Stimulated activated naive CD8-positive, alpha-beta T cell treated with anti-CD3 and anti-CD28 coated beads, Interleukin-15, amount 100 ng/mL, for 72 hours (primary cell): Measurements from ENCODE around the gene DENND5B.
A peak's percentile ranks its signal among the peaks of the same experiment; 100 is the strongest.
"Not testable (repeated sequence)": the region's sequence is repeated elsewhere in the genome, so short reads cannot be mapped to it uniquely, and the experiment has no call there.

Source experiments
- ATAC-seq: fragments of 150-1000 bp; cut with Tn5 transposase; 2 replicates; pipeline ENCODE4 v1.10.0; 2021; ENCODE audit warnings: mild to moderate bottlenecking, moderate library complexity
- DNase-seq, 2 donors: peaks; one replicate each; pipeline ENCODE4 v3.0.0; 2021 to 2022
- H3K27ac Mint-ChIP-seq, 2 donors: one replicate each; pipeline ENCODE4 v1.8.0; 2022; ENCODE audit warnings: mild to moderate bottlenecking in 2 of 2, mixed read lengths in 2 of 2, moderate library complexity in 2 of 2
- H3K27me3 Mint-ChIP-seq: one replicate; pipeline ENCODE4 v1.8.0; 2022; ENCODE audit warnings: mixed read lengths
- H3K4me1 Mint-ChIP-seq: one replicate; pipeline ENCODE4 v1.8.0; 2022; ENCODE audit warnings: mild to moderate bottlenecking, mixed read lengths
- H3K4me3 Mint-ChIP-seq, 2 donors: one replicate each; pipeline ENCODE4 v1.8.0; 2022; ENCODE audit warnings: mild to moderate bottlenecking in 2 of 2, mixed read lengths in 2 of 2, moderate library complexity in 1 of 2
- H3K9me3 Mint-ChIP-seq, 2 donors: one replicate each; pipeline ENCODE4 v1.8.0; 2022; ENCODE audit warnings: mixed read lengths in 2 of 2

The DENND5B gene

GRCh38 chr12:31431721-31432240 lies 159.2 kb downstream of the DENND5B start:
- DNase-seq (no peak), ATAC-seq (no peak)
- H3K4me3 Mint-ChIP-seq = no peak overlapping the region
- H3K9me3 Mint-ChIP-seq = no peaks in the 10 kb centered on the region
- peaks cover 10% of the 10 kb centered on the region for H3K27me3 Mint-ChIP-seq
- peak overlapping the region in 1 of 2 donors; percentile 23 for H3K27ac Mint-ChIP-seq
- no peaks in the 10 kb centered on the region for H3K4me1 Mint-ChIP-seq

- H3K4me3 Mint-ChIP-seq = no peak overlapping the region
- no peak for DNase-seq
- H3K4me1 Mint-ChIP-seq = no peaks in the 10 kb centered on the region
- H3K27me3 Mint-ChIP-seq = no peaks in the 10 kb centered on the region
- no peaks in the 10 kb centered on the region for H3K9me3 Mint-ChIP-seq
- ATAC-seq = no peak
- no peak overlapping the region for H3K27ac Mint-ChIP-seq
Measured at GRCh38 chr12:31423405-31423804, 167.5 kb downstream of the DENND5B start.

GRCh38 chr12:31412292-31412801 lies 178.6 kb downstream of the DENND5B start:
- DNase-seq (no peak), ATAC-seq (no peak)
- Mint-ChIP-seq H3K4me3 (no peak overlapping the region), H3K27me3 (no peaks in the 10 kb centered on the region), H3K27ac (no peak overlapping the region), H3K4me1 (no peaks in the 10 kb centered on the region), H3K9me3 (no peaks in the 10 kb centered on the region)

- Mint-ChIP-seq H3K9me3 (no peaks in the 10 kb centered on the region), H3K27me3 (no peaks in the 10 kb centered on the region), H3K4me3 (no peak overlapping the region), H3K4me1 (no peaks in the 10 kb centered on the region), H3K27ac (no peak overlapping the region)
- DNase-seq = no peak
- no peak for ATAC-seq
Measured at GRCh38 chr12:31408763-31409162, 182.2 kb downstream of the DENND5B start.

GRCh38 chr12:31407562-31407961 lies 183.4 kb downstream of the DENND5B start:
- no peaks in the 10 kb centered on the region for H3K27me3 Mint-ChIP-seq
- DNase-seq = no peak
- no peak for ATAC-seq
- H3K4me1 Mint-ChIP-seq = no peaks in the 10 kb centered on the region
- H3K27ac Mint-ChIP-seq = no peak overlapping the region
- no peak overlapping the region for H3K4me3 Mint-ChIP-seq
- no peaks in the 10 kb centered on the region for H3K9me3 Mint-ChIP-seq

- Mint-ChIP-seq H3K27ac (no peak overlapping the region), H3K27me3 (peaks cover 8% of the 10 kb centered on the region), H3K4me1 (no peaks in the 10 kb centered on the region), H3K9me3 (no peaks in the 10 kb centered on the region), H3K4me3 (no peak overlapping the region)
- DNase-seq = no peak
- ATAC-seq = no peak
Measured at GRCh38 chr12:31406345-31406744, 184.6 kb downstream of the DENND5B start.

GRCh38 chr12:31405021-31405420 lies 185.9 kb downstream of the DENND5B start:
- no peak for DNase-seq
- peaks cover 11% of the 10 kb centered on the region for H3K27me3 Mint-ChIP-seq
- ATAC-seq = no peak
- no peaks in the 10 kb centered on the region for H3K9me3 Mint-ChIP-seq
- no peaks in the 10 kb centered on the region for H3K4me1 Mint-ChIP-seq
- no peak overlapping the region for H3K4me3 Mint-ChIP-seq
- no peak overlapping the region for H3K27ac Mint-ChIP-seq

GRCh38 chr12:31403099-31403607 lies 187.8 kb downstream of the DENND5B start:
- DNase-seq (peak; percentile 44 to 60), ATAC-seq (peak; percentile 96)
- not testable (repeated sequence) for H3K4me3 Mint-ChIP-seq, H3K27ac Mint-ChIP-seq, H3K4me1 Mint-ChIP-seq, H3K9me3 Mint-ChIP-seq
- H3K27me3 Mint-ChIP-seq = peaks cover 11% of the 10 kb centered on the region

- no peaks in the 10 kb centered on the region for H3K9me3 Mint-ChIP-seq
- DNase-seq = no peak
- H3K4me1 Mint-ChIP-seq = no peaks in the 10 kb centered on the region
- ATAC-seq = no peak
- H3K4me3 Mint-ChIP-seq = no peak overlapping the region
- H3K27ac Mint-ChIP-seq = no peak overlapping the region
- H3K27me3 Mint-ChIP-seq = no peaks in the 10 kb centered on the region
Measured at GRCh38 chr12:31393004-31393550, 197.9 kb downstream of the DENND5B start.

GRCh38 chr12:31390991-31391390 lies 199.9 kb downstream of the DENND5B start:
- DNase-seq = no peak
- H3K27ac Mint-ChIP-seq = no peak overlapping the region
- H3K4me1 Mint-ChIP-seq = no peaks in the 10 kb centered on the region
- ATAC-seq = no peak
- H3K9me3 Mint-ChIP-seq = no peaks in the 10 kb centered on the region
- no peak overlapping the region for H3K4me3 Mint-ChIP-seq
- H3K27me3 Mint-ChIP-seq = no peaks in the 10 kb centered on the region

- no peak overlapping the region for H3K27ac Mint-ChIP-seq
- no peaks in the 10 kb centered on the region for H3K27me3 Mint-ChIP-seq
- no peak for DNase-seq
- H3K9me3 Mint-ChIP-seq = no peaks in the 10 kb centered on the region
- no peak overlapping the region for H3K4me3 Mint-ChIP-seq
- no peak for ATAC-seq
- H3K4me1 Mint-ChIP-seq = no peaks in the 10 kb centered on the region
Measured at GRCh38 chr12:31388713-31389112, 202.2 kb downstream of the DENND5B start.

- Mint-ChIP-seq H3K9me3 (no peaks in the 10 kb centered on the region), H3K4me3 (no peak overlapping the region), H3K27ac (peak overlapping the region in 1 of 2 donors; percentile 19), H3K4me1 (no peaks in the 10 kb centered on the region), H3K27me3 (no peaks in the 10 kb centered on the region)
- DNase-seq = no peak
- no peak for ATAC-seq
Measured at GRCh38 chr12:31387466-31387865, 203.5 kb downstream of the DENND5B start.

GRCh38 chr12:31387011-31387410 lies 203.9 kb downstream of the DENND5B start:
- Mint-ChIP-seq H3K27ac (no peak overlapping the region), H3K9me3 (no peaks in the 10 kb centered on the region), H3K4me1 (no peaks in the 10 kb centered on the region), H3K4me3 (no peak overlapping the region), H3K27me3 (no peaks in the 10 kb centered on the region)
- ATAC-seq (no peak), DNase-seq (no peak)

GRCh38 chr12:31386364-31386777 lies 204.6 kb downstream of the DENND5B start:
- no peak overlapping the region for H3K27ac Mint-ChIP-seq

GRCh38 chr12:31377210-31377609 lies 213.7 kb downstream of the DENND5B start:
- not testable (repeated sequence) for ATAC-seq, H3K9me3 Mint-ChIP-seq, H3K27ac Mint-ChIP-seq, H3K4me3 Mint-ChIP-seq, H3K4me1 Mint-ChIP-seq, H3K27me3 Mint-ChIP-seq, DNase-seq

More at GRCh38 chr12:31386364-31386777, 204.6 kb downstream of the DENND5B start:
- DNase-seq = no peak
- H3K27me3 Mint-ChIP-seq = no peaks in the 10 kb centered on the region
- no peak overlapping the region for H3K4me3 Mint-ChIP-seq
- no peak for ATAC-seq
- H3K9me3 Mint-ChIP-seq = no peaks in the 10 kb centered on the region
- H3K4me1 Mint-ChIP-seq = no peaks in the 10 kb centered on the region

- H3K27ac Mint-ChIP-seq, H3K4me1 Mint-ChIP-seq, H3K4me3 Mint-ChIP-seq, H3K9me3 Mint-ChIP-seq, DNase-seq, H3K27me3 Mint-ChIP-seq, ATAC-seq: not testable (repeated sequence)
Measured at GRCh38 chr12:31375422-31375821, 215.5 kb downstream of the DENND5B start.

GRCh38 chr12:31371256-31371620 lies 219.7 kb downstream of the DENND5B start:
- DNase-seq = no peak
- no peak overlapping the region for H3K4me3 Mint-ChIP-seq
- H3K27ac Mint-ChIP-seq = no peak overlapping the region

More at GRCh38 chr12:31371256-31371620, 219.7 kb downstream of the DENND5B start:
- peaks cover 7% of the 10 kb centered on the region for H3K4me1 Mint-ChIP-seq
- no peak for ATAC-seq
- peaks cover 10% of the 10 kb centered on the region for H3K27me3 Mint-ChIP-seq
- H3K9me3 Mint-ChIP-seq = no peaks in the 10 kb centered on the region
